IMR-90 (cell line): ENCODE data around the gene AMBRA1. TPM values are rescaled to one million over a fixed set of nuclear protein-coding genes. Genes with fewer than 3 reads are reported as not detected.

ENCODE experiments used
- ATAC-seq: fragments of 200-7000 bp; cut with Tn5 transposase; 2 replicates; pipeline ENCODE4 v1.9.1; 2020; ENCODE audit warnings: low read depth, mild to moderate bottlenecking, moderate library complexity
- BruUV-seq: library from RNA; stranded (reverse); fragments of 400-500 nt; replicated peaks from 2 replicates; lab custom pipeline; 2021; lab: Mats Ljungman, UMichigan
- CTCF ChIA-PET: fragments of 300-600 bp; formaldehyde crosslinking; extraction: SDS; loops from one replicate; lab custom pipeline; 2021; ENCODE audit warnings: antibody characterized with exemption; lab: Yijun Ruan, JAX
- POLR2A ChIA-PET: fragments of 300-600 bp; sonication (Branson Sonifier 250); formaldehyde crosslinking; loops from one replicate; lab custom pipeline; 2022; ENCODE audit warnings: antibody characterized with exemption; ENCODE audit not compliant: unreplicated experiment; lab: Charles Lee
- DNase-seq: peaks from one replicate; pipeline ENCODE4 v3.0.0; 2013
- H2AFZ ChIP-seq: replicated peaks from 2 replicates; pipeline ENCODE3; 2013; ENCODE audit warnings: low read length, mild to moderate bottlenecking; ENCODE audit not compliant: poor library complexity
- H2AK5ac ChIP-seq: 2 replicates; pipeline ENCODE4 v1.6.1; 2013; ENCODE audit warnings: low read depth, low read length, inconsistent platforms
- H2AK9ac ChIP-seq: replicated peaks from 2 replicates; pipeline ENCODE3; 2013; ENCODE audit warnings: mild to moderate bottlenecking, low read depth, low read length, moderate library complexity; ENCODE audit not compliant: poor library complexity
- H2BK120ac ChIP-seq: 2 replicates; pipeline ENCODE4 v1.6.1; 2013; ENCODE audit warnings: low read depth, low read length, inconsistent platforms
- H2BK15ac ChIP-seq: 3 replicates; pipeline ENCODE4 v1.6.1; 2013; ENCODE audit warnings: low read depth, low read length, inconsistent platforms
- H2BK20ac ChIP-seq: 2 replicates; pipeline ENCODE4 v1.6.1; 2013; ENCODE audit warnings: low read depth, mild to moderate bottlenecking, inconsistent platforms, low read length, moderate library complexity
- H2BK5ac ChIP-seq: 2 replicates; pipeline ENCODE4 v1.6.1; 2013; ENCODE audit warnings: mild to moderate bottlenecking, low read depth, low read length, inconsistent platforms; ENCODE audit not compliant: poor library complexity, severe bottlenecking
- H3K14ac ChIP-seq: replicated peaks from 2 replicates; pipeline ENCODE4 v1.6.1; 2013; ENCODE audit warnings: low read depth, low read length, inconsistent platforms
- H3K18ac ChIP-seq: 2 replicates; pipeline ENCODE4 v1.6.1; 2013; ENCODE audit warnings: low read depth, low read length, control low read depth
- H3K23ac ChIP-seq: 2 replicates; pipeline ENCODE4 v1.6.1; 2013; ENCODE audit warnings: low read depth, low read length, inconsistent platforms
- H3K27ac ChIP-seq: 2 replicates; pipeline ENCODE4 v1.5.1; 2013; ENCODE audit warnings: mild to moderate bottlenecking, control low read depth, low read length; ENCODE audit not compliant: insufficient read depth
- H3K27me3 ChIP-seq: 2 replicates; pipeline ENCODE4 v1.6.1; 2013; ENCODE audit warnings: low read length; ENCODE audit not compliant: control insufficient read depth, insufficient read depth
- H3K36me3 ChIP-seq: 2 replicates; pipeline ENCODE4 v1.6.1; 2013; ENCODE audit warnings: low read length, mixed read lengths; ENCODE audit not compliant: control insufficient read depth, insufficient read depth
- H3K4ac ChIP-seq: 2 replicates; pipeline ENCODE4 v1.6.1; 2013; ENCODE audit warnings: low read depth, low read length, inconsistent platforms
- H3K4me1 ChIP-seq: 2 replicates; pipeline ENCODE4 v1.6.1; 2013; ENCODE audit warnings: low read length, mixed read lengths; ENCODE audit not compliant: control insufficient read depth, insufficient read depth
- H3K4me2 ChIP-seq: 2 replicates; pipeline ENCODE4 v1.6.1; 2013; ENCODE audit warnings: low read depth, mild to moderate bottlenecking, control low read depth, low read length, moderate library complexity
- H3K4me3 ChIP-seq: 2 replicates; pipeline ENCODE4 v1.5.1; 2013; ENCODE audit warnings: low read depth, mild to moderate bottlenecking, control low read depth, low read length, moderate library complexity; ENCODE audit not compliant: insufficient read depth
- H3K56ac ChIP-seq: 2 replicates; pipeline ENCODE4 v1.6.1; 2013; ENCODE audit warnings: low read length, inconsistent platforms; ENCODE audit not compliant: insufficient read depth; ENCODE audit errors: extremely low read depth
- H3K79me1 ChIP-seq, 2 experiments: 2 replicates each; pipeline ENCODE4 v1.6.1; 2013; ENCODE audit warnings: low read length in 2 of 2, inconsistent platforms in 1 of 2, low read depth in 1 of 2
- H3K9ac ChIP-seq: 2 replicates; pipeline ENCODE4 v1.6.1; 2013; ENCODE audit warnings: low read depth, low read length, control low read depth
- H3K9me1 ChIP-seq: 2 replicates; pipeline ENCODE4 v1.6.1; 2013; ENCODE audit warnings: low read length, inconsistent platforms; ENCODE audit not compliant: insufficient read depth
- H3K9me3 ChIP-seq: 2 replicates; pipeline ENCODE4 v1.6.1; 2013; ENCODE audit warnings: low read length; ENCODE audit not compliant: control insufficient read depth, insufficient read depth
- H4K20me1 ChIP-seq: 2 replicates; pipeline ENCODE4 v1.6.1; 2013; ENCODE audit warnings: low read length, inconsistent platforms; ENCODE audit not compliant: insufficient read depth
- H4K5ac ChIP-seq: 2 replicates; pipeline ENCODE4 v1.6.1; 2013; ENCODE audit warnings: mild to moderate bottlenecking, low read depth, low read length, control low read depth
- H4K8ac ChIP-seq, 2 experiments: 2 replicates each; pipeline ENCODE4 v1.6.1; 2013; ENCODE audit warnings: low read depth in 2 of 2, low read length in 2 of 2, control low read depth in 1 of 2, inconsistent platforms in 1 of 2
- H4K91ac ChIP-seq: 2 replicates; pipeline ENCODE4 v1.6.1; 2013; ENCODE audit warnings: low read depth, low read length, inconsistent platforms; ENCODE audit not compliant: insufficient read depth
- BHLHE40 ChIP-seq: fragments of 150-350 bp; IDR thresholded peaks from 2 replicates; pipeline ENCODE4 v1.6.1; 2016; ENCODE audit warnings: mild to moderate bottlenecking, low read depth, low read length
- CHD1 ChIP-seq: IDR thresholded peaks from 2 replicates; pipeline ENCODE4 v1.6.1; 2012; ENCODE audit warnings: low read depth, low read length, improper control_type of control experiment
- CTCF ChIP-seq: conservative IDR thresholded peaks from 2 replicates; pipeline ENCODE4 v1.5.1; 2012; ENCODE audit warnings: mild to moderate bottlenecking, low read depth, low read length, improper control_type of control experiment
- FOS ChIP-seq: fragments of 150-350 bp; IDR thresholded peaks from 2 replicates; pipeline ENCODE4 v1.6.1; 2016; ENCODE audit warnings: low read depth, low read length
- MAZ ChIP-seq: IDR thresholded peaks from 2 replicates; pipeline ENCODE4 v1.6.1; 2012; ENCODE audit warnings: low read depth, mild to moderate bottlenecking, low read length, improper control_type of control experiment, moderate library complexity, borderline replicate concordance
- NFE2L2 ChIP-seq: fragments of 150-350 bp; IDR thresholded peaks from 2 replicates; pipeline ENCODE4 v1.6.1; 2016; ENCODE audit warnings: low read depth, mild to moderate bottlenecking, low read length
- WGBS, 2 experiments: methylation state at CpG; one replicate each; pipeline versions ENCODE4 v1.1.5 to v1.1.7; 2013; ENCODE audit warnings: missing lambda C conversion rate in 2 of 2; ENCODE audit not compliant: insufficient read length in 1 of 2; ENCODE audit errors: extremely low coverage in 2 of 2; 5-methylcytosine and 5-hydroxymethylcytosine counted together
- dilution Hi-C: fragments of 300-500 bp; cut with HindIII; formaldehyde crosslinking; loops from one replicate; pipeline ENCODE4 v1.14.3; 2018; ENCODE audit warnings: low sequenced_read_pairs; ENCODE audit not compliant: unreplicated experiment
- in situ Hi-C: fragments of 300-500 bp; cut with MboI; formaldehyde crosslinking; loops from 3 replicates; pipeline ENCODE4 v1.14.3; 2019; ENCODE audit warnings: low sequenced_read_pairs, inconsistent platforms, mixed read lengths
- intact Hi-C: fragments of 100-400 bp; cut with micrococcal nuclease; formaldehyde crosslinking; loops from 2 replicates; pipeline ENCODE4 v1.10.0; 2022
- polyA plus RNA-seq, 3 experiments: library from polyadenylated mRNA; depleted of rRNA; stranded (reverse); fragments of >200 nt; gene quantifications; 2 replicates each; pipeline ENCODE4 v1.2.3, GENCODE V29; 2012; ENCODE audit warnings: low replicate concordance in 1 of 3
- total RNA-seq: library from RNA; depleted of rRNA; stranded (reverse); fragments of >200 nt; gene quantifications from 2 replicates; pipeline ENCODE4 v1.2.3, GENCODE V29; 2012
- TF ChIP-seq, protein P1 (sequence below): fragments of 150-350 bp; IDR thresholded peaks from 2 replicates; pipeline ENCODE4 v1.6.1; 2017; ENCODE audit warnings: mild to moderate bottlenecking, antibody characterized with exemption, low read length, low read depth

AMBRA1 gene
- total and polyA plus RNA-seq, 2 of the 4 experiments (the other 2 are of a cell fraction) = 9.4 to 18.3 TPM

DNA sequence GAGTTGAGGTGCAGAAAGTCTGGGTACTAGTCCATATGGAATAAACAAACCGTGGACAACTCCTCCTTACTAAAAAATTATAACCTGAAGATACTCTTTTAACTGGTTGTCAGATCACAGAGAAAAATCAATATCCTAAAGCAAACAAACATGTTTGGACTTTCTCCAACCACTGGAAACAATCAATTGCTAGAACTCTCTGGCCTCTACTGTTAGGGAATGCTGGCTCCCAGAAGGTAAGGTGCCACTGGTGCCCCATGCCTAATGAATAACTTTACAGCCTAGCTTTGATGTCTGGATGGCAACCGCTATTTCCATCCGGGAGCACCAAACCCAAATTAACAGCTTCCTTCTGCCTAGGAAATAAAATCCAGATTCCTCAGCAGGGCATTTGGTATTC lies 74.5 kb downstream of the AMBRA1 start:
- H3K4ac ChIP-seq = no peak overlapping the region
- ChIA-PET POLR2A (no interaction called here), CTCF (interaction anchor here (1.9 kb wide), 1 partner anchor 10 kb away, joined by 8 read pairs; no protein-coding TSS in a partner anchor)
- H4K5ac ChIP-seq = no peak overlapping the region
- peaks cover 37% of the 10 kb centered on the region for H4K20me1 ChIP-seq
- H3K18ac ChIP-seq = no peak overlapping the region
- WGBS, 2 experiments = 83% methylated on average over 3 of the region's 3 CpGs; no CpG with 5 or more reads in 1 of the 2 experiments
- no peak overlapping the region for H3K14ac ChIP-seq
- H2AFZ ChIP-seq = no peak overlapping the region
- H4K8ac ChIP-seq = no peak overlapping the region
- no TSS peak for BruUV-seq
- no peaks in the 10 kb centered on the region for H3K27me3 ChIP-seq
- H2BK15ac ChIP-seq = no peak overlapping the region; the same call in 2 of the 3 replicates
- TF ChIP-seq CTCF (no peak), CHD1 (no peak), NFE2L2 (no peak), MAZ (no peak), BHLHE40 (no peak), FOS (no peak)
- TF ChIP-seq, protein P1, sequence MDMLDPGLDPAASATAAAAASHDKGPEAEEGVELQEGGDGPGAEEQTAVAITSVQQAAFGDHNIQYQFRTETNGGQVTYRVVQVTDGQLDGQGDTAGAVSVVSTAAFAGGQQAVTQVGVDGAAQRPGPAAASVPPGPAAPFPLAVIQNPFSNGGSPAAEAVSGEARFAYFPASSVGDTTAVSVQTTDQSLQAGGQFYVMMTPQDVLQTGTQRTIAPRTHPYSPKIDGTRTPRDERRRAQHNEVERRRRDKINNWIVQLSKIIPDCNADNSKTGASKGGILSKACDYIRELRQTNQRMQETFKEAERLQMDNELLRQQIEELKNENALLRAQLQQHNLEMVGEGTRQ = no peak
- H3K9ac ChIP-seq = no peak overlapping the region
- H2BK20ac ChIP-seq = no peak overlapping the region
- H3K4me2 ChIP-seq = no peak overlapping the region
- H3K4me3 ChIP-seq = no peak overlapping the region
- in situ Hi-C loops (no loop called here), dilution Hi-C loops (no loop called here), intact Hi-C loops (no loop called here)
- peaks cover 30 to 71% of the 10 kb centered on the region in 2 experiments for H3K79me1 ChIP-seq
- peaks cover 12% of the 10 kb centered on the region for H3K4me1 ChIP-seq
- H3K27ac ChIP-seq = no peak overlapping the region
- H2AK5ac ChIP-seq = no peak overlapping the region
- ATAC-seq (no peak), DNase-seq (no peak)
- H3K23ac ChIP-seq = no peak overlapping the region
- no peak overlapping the region for H2BK5ac ChIP-seq
- no peak overlapping the region for H3K56ac ChIP-seq
- no peak overlapping the region for H2BK120ac ChIP-seq
- H4K91ac ChIP-seq = no peak overlapping the region
- H3K36me3 ChIP-seq = no peaks in the 10 kb centered on the region
- H3K9me1 ChIP-seq = peaks cover 22% of the 10 kb centered on the region
- no peak overlapping the region for H2AK9ac ChIP-seq
- H3K9me3 ChIP-seq = no peaks in the 10 kb centered on the region
